GM21619 (cell line): ENCODE results near the gene PCDH1.
"Not testable (repeated sequence)": the region's sequence is repeated elsewhere in the genome, so short reads cannot be mapped to it uniquely, and the experiment has no call there.

Experiments
- ATAC-seq: cut with Tn5 transposase; IDR thresholded peaks from one replicate; pipeline ENCODE4 v1.9.1; 2021; ENCODE audit not compliant: unreplicated experiment

The PCDH1 gene

DNA sequence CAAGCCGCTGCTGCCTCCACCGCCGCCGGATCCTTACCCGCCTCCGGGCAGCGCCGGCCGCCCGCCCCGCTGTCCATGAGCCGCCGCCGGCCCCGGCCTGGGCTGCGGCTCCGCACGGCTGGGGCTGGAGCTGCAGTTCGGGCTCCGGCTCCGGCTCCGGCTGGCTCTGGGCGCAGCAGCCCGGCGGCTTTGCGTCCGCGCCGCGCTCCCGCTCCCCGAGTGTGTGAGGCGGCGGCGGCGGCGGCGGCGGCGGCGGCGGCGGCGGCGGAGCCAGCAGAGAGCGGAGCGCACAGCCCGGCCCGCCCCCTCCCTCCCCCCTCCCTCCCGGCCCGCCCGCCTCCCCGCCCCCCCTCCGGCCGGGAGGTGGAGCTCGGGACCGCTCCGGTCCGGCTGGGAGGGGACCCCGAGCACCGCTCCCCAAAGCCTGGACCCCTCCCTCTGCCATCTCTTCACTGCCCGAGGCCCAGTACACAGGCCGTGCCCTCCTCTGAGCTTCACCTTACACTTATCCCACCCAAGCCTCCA, at the start of gene PCDH1:
PCDH1 (minus strand) TSS at position 225 of the 525 bp plus-strand sequence; CDS start at position 77, 148 bp downstream.
- ATAC-seq = no peak

DNA sequence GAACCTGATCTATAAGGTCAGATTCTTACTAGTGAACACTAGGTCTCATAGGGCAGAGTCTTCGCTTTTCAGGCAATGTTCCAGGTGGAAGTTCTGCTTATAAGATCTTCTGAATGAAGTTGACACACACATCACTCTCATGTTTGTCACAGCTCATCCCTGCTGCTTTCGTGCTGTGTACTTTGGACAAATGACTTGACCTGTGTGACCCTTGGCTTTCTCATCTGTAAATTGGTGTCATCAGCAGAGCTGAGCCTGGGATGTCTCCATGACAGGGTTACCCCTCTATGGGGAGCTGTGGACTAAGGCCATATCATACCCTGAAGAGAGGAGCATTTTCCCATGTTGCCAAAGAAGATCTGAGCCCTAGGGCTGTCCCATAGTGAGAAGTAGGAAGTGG, 48.2 kb upstream of the PCDH1 start:
- ATAC-seq = no peak

DNA sequence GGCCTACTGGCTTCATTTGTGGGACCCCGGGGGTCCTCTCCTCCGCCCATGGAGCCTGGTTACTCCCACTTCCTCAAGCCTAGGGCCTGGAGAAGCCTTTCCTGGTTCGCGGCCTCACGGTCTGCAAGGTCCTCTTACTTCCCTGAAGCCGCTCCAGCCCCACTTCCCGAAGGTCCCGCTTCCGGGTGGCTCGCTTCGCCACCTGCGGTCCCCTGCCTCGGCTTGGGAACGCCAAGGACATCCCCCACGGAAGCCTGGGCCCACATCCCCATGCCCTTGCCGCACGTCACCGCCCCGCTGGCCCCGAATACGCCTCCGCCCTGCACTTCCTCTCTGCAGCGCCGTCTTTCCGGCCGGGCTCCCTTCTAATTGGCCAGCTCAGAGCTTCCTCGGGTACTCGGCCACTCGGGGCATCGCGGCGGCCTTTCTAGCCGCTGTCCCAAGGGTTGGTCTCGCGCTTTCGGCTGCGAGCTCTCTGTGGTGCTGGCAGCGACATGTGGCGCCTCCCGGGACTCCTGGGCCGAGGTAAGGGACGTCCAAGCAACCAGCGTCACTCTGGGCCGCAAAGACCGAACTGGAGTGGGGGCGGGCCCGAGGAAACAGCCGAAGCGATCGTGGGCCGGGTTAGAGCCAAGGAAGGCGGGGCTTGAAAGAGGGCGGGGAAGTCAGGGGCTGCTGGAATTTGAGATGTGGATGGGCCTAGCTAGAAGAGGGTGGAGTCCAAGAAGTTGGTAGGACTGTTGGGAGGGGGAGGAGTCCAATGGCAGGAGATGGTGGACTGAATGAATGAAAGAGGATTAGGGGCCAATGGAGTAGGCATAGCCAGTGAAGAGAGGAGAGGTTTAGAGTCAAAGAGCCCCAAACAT, 45.5 kb upstream of the PCDH1 start, which contains the start of gene DELE1:
DELE1 (plus strand) TSS at position 424 of the 866 bp plus-strand sequence; CDS start at position 495, 71 bp downstream.
- ATAC-seq = peak; percentile 94

DNA sequence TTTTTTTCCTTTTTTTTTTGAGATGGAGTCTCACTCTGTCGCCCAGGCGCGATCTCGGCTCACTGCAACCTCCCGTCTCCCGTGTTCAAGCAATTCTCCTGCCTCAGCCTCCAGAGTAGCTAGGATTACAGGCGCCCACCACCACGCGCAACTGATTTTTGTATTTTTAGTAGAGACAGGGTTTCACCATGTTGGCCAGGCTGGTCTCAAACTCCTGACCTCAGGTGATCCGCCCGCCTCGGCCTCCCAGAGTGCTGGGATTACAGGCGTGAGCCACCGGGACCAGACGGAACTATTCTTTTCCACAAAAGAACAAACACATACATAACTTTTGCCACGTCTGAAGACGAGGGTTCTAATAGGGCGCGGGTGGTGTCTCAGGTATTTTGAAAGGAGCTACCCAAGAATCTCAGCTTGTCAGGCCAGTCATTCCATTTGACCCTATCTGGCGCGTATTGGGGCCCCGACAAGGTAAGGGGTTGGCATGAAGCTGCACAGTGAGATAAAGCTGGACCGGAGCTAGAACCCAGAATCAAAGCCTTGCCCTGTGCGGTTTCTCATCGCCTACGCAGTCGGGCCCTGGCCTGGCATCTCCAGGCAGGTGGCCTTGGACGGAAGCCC, 44.7 kb upstream of the PCDH1 start:
- ATAC-seq = not testable (repeated sequence)

DNA sequence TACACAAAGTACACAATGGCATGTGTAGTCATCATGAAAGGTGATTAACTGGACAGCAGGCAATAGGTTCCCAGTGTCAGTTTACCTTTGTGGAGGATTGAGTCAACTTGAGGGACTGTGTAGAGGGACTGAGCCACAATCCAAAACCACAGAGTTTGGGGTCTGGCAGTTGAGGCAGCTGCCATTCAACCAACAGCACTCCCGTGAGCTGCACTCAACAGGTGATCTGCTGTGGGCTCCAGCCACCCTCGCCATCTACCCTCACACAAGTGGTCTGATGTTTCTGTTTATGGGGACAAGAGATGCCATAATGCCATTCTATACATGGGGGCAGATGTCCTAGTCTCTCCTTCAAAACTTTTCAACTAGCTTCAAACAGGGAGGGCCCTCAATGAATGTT, 42.6 kb upstream of the PCDH1 start:
- ATAC-seq = no peak

GRCh38 chr5:141919218-141920119, 41.3 kb upstream of the PCDH1 start:
- no peak for ATAC-seq

DNA sequence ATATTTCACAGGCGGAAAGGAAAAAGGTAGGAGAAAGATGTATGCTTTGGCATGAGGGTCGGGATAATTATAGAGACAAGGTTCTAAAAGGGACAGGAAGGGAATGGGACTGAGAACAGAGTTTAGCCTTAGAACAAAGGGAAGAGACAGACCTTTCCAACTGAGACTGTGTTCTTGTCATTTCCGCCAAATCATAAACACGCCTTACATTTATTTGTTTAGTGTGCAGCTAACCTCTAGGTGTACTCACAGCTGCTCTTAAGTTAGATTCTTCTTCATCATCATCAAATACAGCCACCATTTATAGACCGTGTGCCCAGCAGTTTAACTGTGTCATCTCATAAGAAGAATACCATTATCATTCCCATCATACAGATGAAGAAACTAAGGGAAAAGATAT, 39.5 kb upstream of the PCDH1 start:
- ATAC-seq = no peak

DNA sequence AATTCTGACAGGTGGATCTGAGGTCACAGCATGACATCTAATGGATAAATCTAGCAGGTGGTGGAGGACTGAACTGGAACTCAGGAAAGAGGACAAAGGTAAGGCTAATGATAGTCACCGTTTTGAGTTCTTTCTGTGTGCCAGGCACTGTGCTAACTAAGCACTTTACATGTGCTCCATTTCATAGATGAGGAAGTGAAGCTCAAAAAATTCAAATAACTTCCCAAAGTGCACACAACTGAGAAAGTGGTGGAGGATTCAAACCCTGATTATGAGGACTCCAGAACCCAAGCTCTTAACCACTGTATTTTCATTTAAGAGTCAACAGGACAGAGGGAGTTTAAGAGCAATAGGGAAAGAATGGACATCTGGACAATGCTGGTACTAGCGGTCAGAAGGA, 38.3 kb upstream of the PCDH1 start:
- ATAC-seq = no peak

DNA sequence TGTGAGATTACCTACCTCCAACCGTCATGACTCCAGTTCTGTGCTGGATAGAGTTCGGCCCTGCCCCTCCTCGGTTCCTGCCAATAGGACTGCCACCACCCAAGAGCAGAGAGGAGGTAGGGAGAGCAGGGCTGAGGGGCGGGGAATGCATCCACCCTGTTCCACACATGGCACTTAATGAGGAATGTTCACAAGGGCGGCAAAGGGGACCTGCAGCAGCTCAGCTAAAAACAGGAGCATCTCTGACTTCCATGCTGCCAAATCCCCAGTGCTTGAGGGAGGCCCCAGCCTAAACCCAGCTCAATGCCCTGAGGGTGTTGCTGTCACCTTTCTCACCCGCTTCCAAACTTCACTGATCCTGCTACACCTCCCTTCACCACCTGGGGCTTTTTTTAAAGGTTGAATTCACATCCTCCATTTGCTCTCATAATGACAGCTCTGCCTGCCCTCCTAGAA, 37.7 kb upstream of the PCDH1 start:
- ATAC-seq = no peak

DNA sequence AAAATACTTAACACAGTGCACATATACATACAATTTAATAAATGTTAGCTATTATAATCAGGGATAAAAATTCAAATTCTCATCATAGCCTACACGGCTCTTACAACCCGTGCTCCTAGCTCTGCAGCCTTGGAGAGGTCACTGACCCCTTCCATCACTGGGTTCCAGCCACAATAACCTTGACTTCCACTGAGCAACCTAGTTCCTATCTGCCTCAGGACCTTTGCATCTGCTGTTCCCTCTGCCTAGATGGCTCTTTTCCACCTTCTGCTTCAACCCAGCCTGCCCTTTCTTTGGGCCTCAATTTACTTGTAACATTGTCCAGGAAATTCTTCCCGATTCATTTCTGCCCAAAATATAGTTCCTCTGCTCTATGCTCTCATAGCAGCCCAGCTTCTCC, 36.6 kb upstream of the PCDH1 start:
- no peak for ATAC-seq

DNA sequence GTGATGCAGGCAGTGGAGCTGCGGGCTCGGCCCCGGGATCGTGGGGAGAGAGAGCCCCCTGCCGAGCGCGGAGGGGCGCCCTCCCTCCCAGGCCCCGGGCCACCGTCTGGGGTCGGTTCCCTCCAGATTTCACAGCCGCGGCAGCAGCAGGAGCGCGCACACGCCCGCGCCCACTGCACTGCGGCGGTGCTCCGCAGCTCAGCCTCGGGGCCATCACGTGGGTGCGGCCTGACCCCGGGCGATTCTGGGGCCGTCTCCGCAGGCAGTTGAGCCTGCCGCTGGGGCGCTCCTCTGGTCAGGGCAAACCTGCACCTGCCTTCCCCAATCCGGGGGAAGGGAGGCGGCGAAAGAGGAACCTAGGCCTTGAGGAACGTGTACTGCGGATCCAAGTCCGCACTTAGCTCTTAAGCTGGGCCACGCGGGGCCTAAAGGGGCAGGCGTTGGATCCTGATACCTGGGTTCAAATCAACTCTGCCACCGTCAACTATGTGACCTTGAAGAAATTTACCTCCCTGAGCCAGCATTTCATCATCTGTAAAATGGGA, 36.1 kb upstream of the PCDH1 start:
- ATAC-seq = peak; percentile 68

GRCh38 chr5:141913560-141914198, 35.5 kb upstream of the PCDH1 start:
- ATAC-seq = no peak

- ATAC-seq = no peak
Observed at GRCh38 chr5:141910271-141910673, 32.1 kb upstream of the PCDH1 start.

DNA sequence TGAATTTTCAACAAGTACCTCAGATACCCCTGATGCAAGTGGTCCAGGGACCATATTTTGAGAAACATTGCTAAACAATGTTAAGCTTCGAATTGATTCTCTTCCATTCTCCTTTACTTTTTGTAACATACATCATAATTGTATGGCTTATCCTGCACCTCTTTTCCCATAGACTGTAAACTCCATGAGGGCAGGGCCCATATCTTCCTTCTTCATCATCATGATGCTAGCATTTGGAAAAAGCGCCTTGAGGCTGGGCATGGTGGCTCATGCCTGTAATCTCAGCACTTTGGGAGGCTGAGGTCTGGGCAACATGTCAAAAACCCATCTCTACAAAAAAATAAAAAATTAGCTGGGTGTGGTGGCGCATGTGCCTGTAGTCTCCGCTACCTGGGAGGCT, 31.0 kb upstream of the PCDH1 start:
- no peak for ATAC-seq

- no peak for ATAC-seq
Observed at GRCh38 chr5:141908796-141909195, 30.6 kb upstream of the PCDH1 start.

GRCh38 chr5:141906972-141907371, 28.8 kb upstream of the PCDH1 start:
- ATAC-seq = no peak

GRCh38 chr5:141906517-141906916, 28.3 kb upstream of the PCDH1 start:
- no peak for ATAC-seq

DNA sequence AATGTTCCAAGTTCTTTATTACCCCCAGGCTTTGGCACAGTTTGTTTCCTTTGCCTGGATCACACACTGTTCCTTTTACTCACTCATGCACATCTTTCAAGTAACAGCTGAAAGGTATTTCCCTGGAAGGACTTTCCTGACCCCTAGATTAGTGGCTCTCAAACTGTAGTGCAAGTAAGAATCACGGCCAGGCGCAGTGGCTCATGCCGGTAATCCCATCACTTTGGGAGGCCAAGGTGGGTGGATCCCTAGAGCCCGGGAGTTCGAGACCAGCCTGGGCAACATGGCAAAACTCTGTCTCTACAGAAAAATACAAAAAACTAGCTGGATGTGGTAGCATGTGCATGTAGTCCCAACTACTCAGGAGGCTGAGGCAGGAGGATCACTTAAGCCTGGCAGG, 26.3 kb upstream of the PCDH1 start:
- ATAC-seq = no peak

DNA sequence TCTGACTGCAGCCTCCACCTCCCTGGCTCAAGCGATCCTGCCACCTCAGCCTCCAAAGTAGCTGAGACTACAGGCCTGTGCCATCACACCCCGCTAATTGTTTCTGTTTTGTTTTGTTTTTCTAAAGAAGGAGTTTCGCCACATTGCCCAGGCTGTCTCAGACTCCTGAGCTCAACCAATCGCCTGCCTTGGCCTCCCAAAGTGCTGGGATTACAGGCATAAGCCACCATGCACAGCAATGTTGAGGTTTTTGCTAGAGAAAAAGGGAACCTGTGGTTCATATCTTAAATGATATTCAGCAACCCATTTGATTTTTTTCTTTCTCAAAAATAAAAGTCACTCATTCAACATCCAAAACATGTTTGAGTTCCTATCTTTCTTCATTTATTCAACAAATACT, 25.1 kb upstream of the PCDH1 start:
- ATAC-seq = no peak
